OCI-LY1 (cell line): Measurements from ENCODE around the gene EIPR1.

Source experiments
- H2AFZ ChIP-seq: fragments of 200-600 bp; sonication (generic), shearing (Covaris generic); 2 replicates; pipeline ENCODE4 v1.6.0; 2014; ENCODE audit warnings: antibody characterized with exemption, mild to moderate bottlenecking, low read length
- H3F3A ChIP-seq: fragments of 200-600 bp; sonication (generic), shearing (Covaris generic); 2 replicates; pipeline ENCODE4 v1.6.0; 2014; ENCODE audit warnings: mild to moderate bottlenecking, antibody characterized with exemption, low read length, moderate library complexity; ENCODE audit not compliant: insufficient read depth
- H3K27ac ChIP-seq: fragments of 200-600 bp; sonication (generic); 2 replicates; pipeline ENCODE4 v1.5.1; 2014; ENCODE audit warnings: low read length, mixed run types, mild to moderate bottlenecking, low read depth; ENCODE audit not compliant: poor library complexity, severe bottlenecking
- H3K27me3 ChIP-seq: fragments of 200-600 bp; sonication (generic); 2 replicates; pipeline ENCODE4 v1.6.0; 2014; ENCODE audit warnings: antibody characterized with exemption, mild to moderate bottlenecking, low read length, moderate library complexity; ENCODE audit not compliant: insufficient read depth
- H3K36me3 ChIP-seq: fragments of 200-600 bp; sonication (generic); 2 replicates; pipeline ENCODE4 v1.6.1; 2014; ENCODE audit warnings: mild to moderate bottlenecking, antibody characterized with exemption, low read length, moderate library complexity, mixed read lengths; ENCODE audit not compliant: insufficient read depth
- H3K4me1 ChIP-seq: fragments of 200-600 bp; sonication (generic); 2 replicates; pipeline ENCODE4 v1.5.1; 2014; ENCODE audit warnings: mild to moderate bottlenecking, low read length, moderate library complexity; ENCODE audit not compliant: insufficient read depth, severe bottlenecking
- H3K4me2 ChIP-seq: fragments of 200-600 bp; sonication (generic), shearing (Covaris generic); 2 replicates; pipeline ENCODE4 v1.6.1; 2014; ENCODE audit warnings: low read length
- H3K4me3 ChIP-seq: fragments of 200-600 bp; sonication (generic); 2 replicates; pipeline ENCODE4 v1.5.1; 2014; ENCODE audit warnings: low read length, low read depth, mild to moderate bottlenecking, mixed read lengths; ENCODE audit not compliant: poor library complexity, severe bottlenecking
- H3K79me2 ChIP-seq: fragments of 200-600 bp; shearing (Covaris generic); 2 replicates; pipeline ENCODE4 v1.6.1; 2016; ENCODE audit warnings: mixed run types, low read length, mixed read lengths; ENCODE audit not compliant: insufficient read depth
- H3K9ac ChIP-seq: fragments of 200-600 bp; sonication (generic), shearing (Covaris generic); 2 replicates; pipeline ENCODE4 v1.6.1; 2014; ENCODE audit warnings: mild to moderate bottlenecking, low read length, mixed read lengths
- H3K9me2 ChIP-seq: fragments of 200-600 bp; sonication (generic), shearing (Covaris generic); 2 replicates; pipeline ENCODE4 v1.6.1; 2014; ENCODE audit warnings: low read depth, mild to moderate bottlenecking, low read length, mixed read lengths
- H3K9me3 ChIP-seq: fragments of 200-600 bp; shearing (Covaris generic); 2 replicates; pipeline ENCODE4 v1.6.1; 2014; ENCODE audit warnings: low read length, mixed read lengths
- H4K20me1 ChIP-seq: fragments of 200-600 bp; sonication (generic), shearing (Covaris generic); 2 replicates; pipeline ENCODE4 v1.6.0; 2016; ENCODE audit warnings: mild to moderate bottlenecking, low read length; ENCODE audit not compliant: insufficient read depth
- EZH2 ChIP-seq: fragments of 200-600 bp; sonication (generic), shearing (Covaris generic); IDR thresholded peaks from 2 replicates; pipeline ENCODE4 v1.8.0; 2017; ENCODE audit warnings: borderline replicate concordance, mixed run types, mild to moderate bottlenecking, antibody characterized with exemption, low read length, moderate library complexity, mixed read lengths
- TF ChIP-seq, protein P1 (sequence below): fragments of 200-600 bp; sonication (generic), shearing (Covaris generic); IDR thresholded peaks from 2 replicates; pipeline ENCODE4 v1.5.1; 2017; ENCODE audit warnings: mild to moderate bottlenecking, antibody characterized with exemption, low read length, moderate library complexity, mixed read lengths

EIPR1 gene

GRCh38 chr2:3189076-3189591 is 188.5 kb downstream of the EIPR1 start:
- H3K4me2 ChIP-seq: no peak overlapping the region
- H4K20me1 ChIP-seq: no peaks in the 10 kb centered on the region
- H3K4me1 ChIP-seq: peaks cover 9% of the 10 kb centered on the region
- TF ChIP-seq, protein P1, sequence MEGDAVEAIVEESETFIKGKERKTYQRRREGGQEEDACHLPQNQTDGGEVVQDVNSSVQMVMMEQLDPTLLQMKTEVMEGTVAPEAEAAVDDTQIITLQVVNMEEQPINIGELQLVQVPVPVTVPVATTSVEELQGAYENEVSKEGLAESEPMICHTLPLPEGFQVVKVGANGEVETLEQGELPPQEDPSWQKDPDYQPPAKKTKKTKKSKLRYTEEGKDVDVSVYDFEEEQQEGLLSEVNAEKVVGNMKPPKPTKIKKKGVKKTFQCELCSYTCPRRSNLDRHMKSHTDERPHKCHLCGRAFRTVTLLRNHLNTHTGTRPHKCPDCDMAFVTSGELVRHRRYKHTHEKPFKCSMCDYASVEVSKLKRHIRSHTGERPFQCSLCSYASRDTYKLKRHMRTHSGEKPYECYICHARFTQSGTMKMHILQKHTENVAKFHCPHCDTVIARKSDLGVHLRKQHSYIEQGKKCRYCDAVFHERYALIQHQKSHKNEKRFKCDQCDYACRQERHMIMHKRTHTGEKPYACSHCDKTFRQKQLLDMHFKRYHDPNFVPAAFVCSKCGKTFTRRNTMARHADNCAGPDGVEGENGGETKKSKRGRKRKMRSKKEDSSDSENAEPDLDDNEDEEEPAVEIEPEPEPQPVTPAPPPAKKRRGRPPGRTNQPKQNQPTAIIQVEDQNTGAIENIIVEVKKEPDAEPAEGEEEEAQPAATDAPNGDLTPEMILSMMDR: no peak
- no peak for TF ChIP-seq EZH2
- H3K9me3 ChIP-seq: no peaks in the 10 kb centered on the region
- no peaks in the 10 kb centered on the region for H3K9me2 ChIP-seq
- no peak overlapping the region for H3K4me3 ChIP-seq
- H2AFZ ChIP-seq: no peak overlapping the region
- no peaks in the 10 kb centered on the region for H3F3A ChIP-seq
- no peaks in the 10 kb centered on the region for H3K79me2 ChIP-seq
- no peak overlapping the region for H3K9ac ChIP-seq
- H3K36me3 ChIP-seq: peaks cover 31% of the 10 kb centered on the region
- no peak overlapping the region for H3K27ac ChIP-seq
- H3K27me3 ChIP-seq: no peaks in the 10 kb centered on the region

DNA sequence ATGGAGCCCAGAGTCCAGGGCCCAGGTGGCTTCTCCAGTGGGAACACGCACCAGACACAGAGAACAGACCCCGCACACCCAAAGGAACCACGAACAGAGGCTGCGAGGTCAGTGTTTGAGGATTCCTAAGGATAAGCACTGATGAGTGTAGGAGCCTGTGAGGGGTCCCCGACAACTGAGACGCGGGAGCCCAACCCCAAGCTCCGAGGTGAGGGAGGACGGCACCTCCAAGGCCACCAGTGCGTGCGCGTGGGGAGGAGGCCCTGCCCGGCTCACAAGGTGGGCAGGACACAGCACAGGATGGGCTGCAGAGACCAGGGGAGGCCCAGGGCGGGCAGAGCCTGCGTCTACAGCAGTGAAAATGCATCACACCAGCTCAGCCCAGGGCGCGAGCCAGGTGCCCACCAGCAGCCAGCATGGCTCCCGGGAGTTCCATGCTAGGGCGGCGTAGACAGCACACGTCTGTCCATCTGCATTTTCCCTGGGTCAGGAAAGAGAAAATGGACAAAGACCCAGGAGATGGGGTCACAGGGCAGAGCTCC is 189.1 kb downstream of the EIPR1 start:
- Histone ChIP-seq H3K4me3 (no peak overlapping the region), H2AFZ (no peak overlapping the region), H3K4me2 (no peak overlapping the region), H3K4me1 (peaks cover 5% of the 10 kb centered on the region), H3K9ac (no peak overlapping the region), H3K79me2 (no peaks in the 10 kb centered on the region), H3K9me3 (no peaks in the 10 kb centered on the region), H3K27me3 (no peaks in the 10 kb centered on the region), H3F3A (no peaks in the 10 kb centered on the region), H3K9me2 (no peaks in the 10 kb centered on the region), H4K20me1 (no peaks in the 10 kb centered on the region), H3K27ac (no peak overlapping the region), H3K36me3 (peaks cover 25% of the 10 kb centered on the region)
- TF ChIP-seq EZH2: no peak
- TF ChIP-seq, protein P1: no peak

- no peak for TF ChIP-seq EZH2
- TF ChIP-seq, protein P1: no peak
- H3K79me2 ChIP-seq: no peaks in the 10 kb centered on the region
- H3K9me3 ChIP-seq: no peaks in the 10 kb centered on the region
- H3F3A ChIP-seq: no peaks in the 10 kb centered on the region
- H2AFZ ChIP-seq: no peak overlapping the region
- H3K4me1 ChIP-seq: no peaks in the 10 kb centered on the region
- peaks cover 15% of the 10 kb centered on the region for H3K36me3 ChIP-seq
- H3K27ac ChIP-seq: no peak overlapping the region
- no peaks in the 10 kb centered on the region for H3K27me3 ChIP-seq
- H3K4me2 ChIP-seq: no peak overlapping the region
- H4K20me1 ChIP-seq: no peaks in the 10 kb centered on the region
- H3K9ac ChIP-seq: no peak overlapping the region
- H3K9me2 ChIP-seq: no peaks in the 10 kb centered on the region
- H3K4me3 ChIP-seq: no peak overlapping the region
Measured at GRCh38 chr2:3187467-3187866, 190.2 kb downstream of the EIPR1 start.
